PC-3 (cell line): ENCODE measurements around the gene CCL14.

Experiments used
- CTCF ChIP-seq: fragments of 300-600 bp; sonication (generic); conservative IDR thresholded peaks from 2 replicates; pipeline ENCODE4 v1.5.1; 2017; ENCODE audit warnings: antibody characterized with exemption, low read depth, mild to moderate bottlenecking, low read length
- EZH2 ChIP-seq: fragments of 300-600 bp; sonication (generic); IDR thresholded peaks from one replicate; pipeline ENCODE4 v1.6.1; 2017; ENCODE audit warnings: antibody characterized with exemption, mild to moderate bottlenecking, low read length; ENCODE audit not compliant: unreplicated experiment
- EZH2phosphoT487 ChIP-seq: fragments of 300-600 bp; sonication (generic); IDR thresholded peaks from 2 replicates; pipeline ENCODE4 v1.6.1; 2018; ENCODE audit warnings: mild to moderate bottlenecking, antibody characterized with exemption, low read length, borderline replicate concordance

DNA sequence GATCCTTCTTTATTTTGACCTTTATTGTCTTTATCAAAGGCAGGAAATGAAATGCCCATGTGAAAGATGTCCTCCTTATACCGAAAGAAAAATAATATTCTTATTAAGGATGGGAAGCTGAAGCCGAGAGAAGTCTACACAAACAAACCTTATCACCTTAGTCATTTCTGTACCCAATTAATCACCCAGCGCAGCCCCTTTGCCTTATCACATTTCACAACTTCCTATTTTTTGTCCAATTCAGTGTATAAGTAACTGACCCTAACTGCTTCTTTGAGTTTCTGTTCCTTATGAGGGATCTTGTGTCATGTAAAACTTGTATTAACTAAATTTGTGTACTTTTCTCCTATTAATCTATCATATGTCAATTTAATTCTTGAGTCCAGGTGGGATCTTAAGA lies 47.6 kb upstream of the CCL14 start:
- TF ChIP-seq CTCF (no peak), EZH2 (no peak), EZH2phosphoT487 (no peak)
